Ovary (tissue), 9 donors: ENCODE measurements around the gene CASP9. TPM values are rescaled to one million over a fixed set of nuclear protein-coding genes. Genes with fewer than 3 reads are reported as not detected.
"Not testable (repeated sequence)": the region's sequence is repeated elsewhere in the genome, so short reads cannot be mapped to it uniquely, and the experiment has no call there.

Experiments
- DNase-seq, 5 donors: peaks; one replicate each; pipeline ENCODE4 v3.0.0-alpha.2; 2019 to 2020
- H3K27ac ChIP-seq, 2 donors: fragments of 200-600 bp; one replicate each; pipeline versions ENCODE4 v1.5.1 to v1.8.0; 2019 to 2022
- H3K27me3 ChIP-seq: fragments of 200-600 bp; one replicate; pipeline ENCODE4 v1.8.0; 2022
- H3K36me3 ChIP-seq: fragments of 200-600 bp; sonication (generic); one replicate; pipeline ENCODE4 v1.5.1; 2019
- H3K4me1 ChIP-seq: one replicate; pipeline ENCODE4 v1.8.1; 2013; ENCODE audit warnings: mild to moderate bottlenecking, moderate library complexity; ENCODE audit not compliant: insufficient read depth
- H3K4me3 ChIP-seq: fragments of 200-600 bp; sonication (generic); one replicate; pipeline ENCODE4 v1.5.1; 2017
- H3K9me3 ChIP-seq, 2 donors: fragments of 200-600 bp in 1 of 2; sonication (generic) in 1 of 2; one replicate each; pipeline versions ENCODE4 v1.5.1 to v1.8.1; 2013 to 2019; ENCODE audit warnings: mild to moderate bottlenecking in 1 of 2, moderate library complexity in 1 of 2
- EP300 ChIP-seq: sonication (generic); formaldehyde crosslinking; IDR thresholded peaks from one replicate; pipeline ENCODE4 v1.6.1; 2017; ENCODE audit warnings: antibody characterized with exemption
- POLR2A ChIP-seq: fragments of 450-650 bp; IDR thresholded peaks from one replicate; pipeline ENCODE4 v1.6.1; 2017; ENCODE audit warnings: antibody characterized with exemption, mild to moderate bottlenecking, moderate library complexity
- WGBS, 3 donors: extraction: QIAGEN DNeasy Blood & Tissue Kit in 1 of 3; methylation state at CpG; one replicate each; pipeline versions ENCODE4 v1.1.5 to v1.1.7; 2013 to 2017; 5-methylcytosine and 5-hydroxymethylcytosine counted together
- intact Hi-C, 4 donors: fragments of 100-400 bp; cut with DNase I; formaldehyde crosslinking; loops; one replicate each; pipeline versions ENCODE4 v1.11.0 to v1.15.1; 2022 to 2023
- polyA plus RNA-seq, 2 donors: library from polyadenylated mRNA; stranded (reverse); fragments of 200-250 nt in 1 of 2; fragments of 350-450 nt in 1 of 2; fragmentation: Illumina TruSeq in 1 of 2; extraction: RNeasy Lipid Tissue Mini Kit (QIAGEN cat#74804) in 1 of 2; gene quantifications; one replicate each; pipeline ENCODE4 v1.2.3, GENCODE V29; 2013 to 2014
- total RNA-seq, 7 donors: library from RNA; depleted of rRNA in 2 of 7; stranded (reverse); fragments of >200 nt in 2 of 7; fragmentation: NEBNext Ultra II Directional in 3 of 7; extraction: Animal tissue kit (Norgen Biotek cat#: 25700) in 3 of 7; gene quantifications; one replicate each; pipeline versions ENCODE4 v1.1.0 to v1.2.4, GENCODE V29; 2016 to 2023
- TF ChIP-seq, protein P1 (sequence below), 3 donors: fragments of 450-650 bp in 2 of 3; fragments of 200-600 bp in 1 of 3; IDR thresholded peaks; one replicate each; pipeline versions ENCODE4 v1.5.1 to v1.8.0; 2016 to 2022; ENCODE audit warnings: antibody characterized with exemption in 3 of 3, mild to moderate bottlenecking in 1 of 3
- donor health status: DM: no; HTN: no; CAD: no; lungs with moderate emphysema.
- donor health status: DM: no; HTN: no; CAD: no.
- donor health status: Bipolar disorder and iron deficiency.
- donor health status: DM: yes; HTN: yes; CAD: no.
- donor health status: DM: no; HTN: no; CAD: no.
- donor health status: DM: yes; HTN: yes; CAD: no.

CASP9 gene
- total and polyA plus RNA-seq, 9 donors = 13.4 to 62.0 (median 35.5) TPM

DNA sequence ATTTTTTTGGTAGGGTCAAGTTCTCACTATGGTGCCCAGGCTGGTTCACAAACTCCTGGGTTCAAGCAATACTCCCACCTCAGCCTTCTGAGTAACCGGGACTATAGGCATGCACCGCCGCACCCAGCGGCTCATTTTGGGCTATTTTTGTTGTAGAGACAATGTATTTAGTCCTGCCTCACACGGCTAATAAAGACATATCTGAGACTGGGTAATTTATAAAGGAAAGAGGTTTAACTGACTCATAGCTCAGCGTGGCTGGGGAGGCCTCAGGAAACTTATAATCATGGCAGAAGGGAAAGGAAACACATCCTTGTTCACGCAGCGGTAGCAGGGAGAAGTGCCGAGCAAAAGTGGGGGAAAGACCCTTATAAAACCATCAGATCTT lies 63.3 kb downstream of the CASP9 start:
- Histone ChIP-seq H3K27me3 (no peaks in the 10 kb centered on the region), H3K4me1 (no peaks in the 10 kb centered on the region), H3K36me3 (no peaks in the 10 kb centered on the region), H3K9me3 (no peaks in the 10 kb centered on the region), H3K4me3 (no peak overlapping the region), H3K27ac (no peak overlapping the region)
- no peak for DNase-seq
- 87 to 92% (median 90%) methylated on average over 9 of the region's 9 CpGs for WGBS, 3 donors
- TF ChIP-seq POLR2A (no peak), EP300 (no peak)
- TF ChIP-seq, protein P1, sequence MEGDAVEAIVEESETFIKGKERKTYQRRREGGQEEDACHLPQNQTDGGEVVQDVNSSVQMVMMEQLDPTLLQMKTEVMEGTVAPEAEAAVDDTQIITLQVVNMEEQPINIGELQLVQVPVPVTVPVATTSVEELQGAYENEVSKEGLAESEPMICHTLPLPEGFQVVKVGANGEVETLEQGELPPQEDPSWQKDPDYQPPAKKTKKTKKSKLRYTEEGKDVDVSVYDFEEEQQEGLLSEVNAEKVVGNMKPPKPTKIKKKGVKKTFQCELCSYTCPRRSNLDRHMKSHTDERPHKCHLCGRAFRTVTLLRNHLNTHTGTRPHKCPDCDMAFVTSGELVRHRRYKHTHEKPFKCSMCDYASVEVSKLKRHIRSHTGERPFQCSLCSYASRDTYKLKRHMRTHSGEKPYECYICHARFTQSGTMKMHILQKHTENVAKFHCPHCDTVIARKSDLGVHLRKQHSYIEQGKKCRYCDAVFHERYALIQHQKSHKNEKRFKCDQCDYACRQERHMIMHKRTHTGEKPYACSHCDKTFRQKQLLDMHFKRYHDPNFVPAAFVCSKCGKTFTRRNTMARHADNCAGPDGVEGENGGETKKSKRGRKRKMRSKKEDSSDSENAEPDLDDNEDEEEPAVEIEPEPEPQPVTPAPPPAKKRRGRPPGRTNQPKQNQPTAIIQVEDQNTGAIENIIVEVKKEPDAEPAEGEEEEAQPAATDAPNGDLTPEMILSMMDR (IDR thresholded peaks at IDR 0.05) = no peak
- intact Hi-C loops = no loop called here

DNA sequence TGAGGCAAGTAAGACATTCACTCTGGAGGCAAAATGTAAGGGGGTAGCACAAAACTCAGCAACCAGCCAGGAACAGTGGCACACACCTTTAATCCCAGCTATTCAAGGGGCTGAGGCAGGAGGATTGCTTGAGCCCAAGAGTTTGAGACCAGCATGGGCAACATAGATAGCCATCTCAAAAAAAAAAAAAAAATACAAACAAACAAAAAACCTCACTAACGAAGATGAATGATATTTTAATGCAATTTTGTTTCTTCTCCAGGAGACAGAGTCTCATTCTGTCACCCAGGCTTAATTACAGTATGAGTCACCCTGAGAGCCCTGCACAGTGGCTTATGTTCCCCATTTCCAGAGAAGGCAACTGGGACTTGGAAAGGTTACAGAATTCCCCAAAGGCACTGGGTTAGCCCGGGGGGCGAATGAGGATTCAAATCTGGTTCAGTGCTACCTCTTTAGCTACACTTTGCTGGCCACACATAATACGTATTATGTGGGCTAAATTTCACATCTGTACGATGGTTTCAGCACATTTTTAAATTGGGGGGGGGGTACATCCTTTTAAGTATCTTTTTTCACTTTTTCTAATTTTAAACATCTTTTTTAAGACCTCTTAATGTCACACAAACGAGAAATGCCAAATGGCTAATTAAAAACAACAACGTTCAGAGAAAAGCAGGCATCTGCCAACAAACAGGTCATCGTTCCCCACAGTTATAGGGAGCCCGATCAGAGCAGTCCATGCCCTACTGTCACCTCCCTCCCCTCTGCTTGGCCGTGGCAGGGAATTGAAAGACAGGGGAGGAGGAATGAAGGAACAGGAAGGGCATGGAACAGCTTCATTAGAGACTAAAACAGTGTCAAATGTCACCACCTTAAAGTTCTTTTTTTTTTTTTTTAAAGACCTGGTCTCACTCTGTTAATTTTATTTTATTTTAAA lies 64.0 kb downstream of the CASP9 start:
- no peaks in the 10 kb centered on the region for H3K9me3 ChIP-seq
- no peak for DNase-seq
- intact Hi-C loops = no loop called here
- no peaks in the 10 kb centered on the region for H3K27me3 ChIP-seq
- WGBS, 3 donors = 50 to 58% (median 51%) methylated on average over 10 of the region's 10 CpGs
- no peaks in the 10 kb centered on the region for H3K4me1 ChIP-seq
- no peak overlapping the region for H3K27ac ChIP-seq
- no peaks in the 10 kb centered on the region for H3K36me3 ChIP-seq
- TF ChIP-seq EP300 (no peak), POLR2A (no peak)
- TF ChIP-seq, protein P1 (IDR thresholded peaks at IDR 0.05) = no peak
- no peak overlapping the region for H3K4me3 ChIP-seq

DNA sequence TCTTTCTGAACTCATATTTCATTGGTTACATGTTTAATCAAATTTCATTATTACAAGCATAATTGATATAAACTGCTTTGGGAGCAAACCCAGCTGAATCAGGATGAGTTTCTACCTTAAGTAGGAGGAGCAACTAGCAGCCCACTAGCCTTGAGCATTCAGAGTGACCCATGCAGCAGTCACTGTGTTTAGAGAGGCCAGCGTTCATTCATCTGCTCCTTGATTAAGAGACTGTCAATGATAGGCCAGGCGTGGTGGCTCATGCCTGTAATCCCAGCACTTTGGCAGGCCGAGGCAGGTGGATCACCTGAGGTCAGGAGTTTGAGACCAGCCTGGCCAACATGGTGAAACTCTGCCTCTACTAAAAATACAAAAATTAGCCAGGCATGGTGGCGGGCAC lies 65.6 kb downstream of the CASP9 start:
- 76 to 90% (median 83%) methylated on average over 4 of the region's 4 CpGs for WGBS, 3 donors
- H3K27ac ChIP-seq, H3K9me3 ChIP-seq: not testable (repeated sequence)

DNA sequence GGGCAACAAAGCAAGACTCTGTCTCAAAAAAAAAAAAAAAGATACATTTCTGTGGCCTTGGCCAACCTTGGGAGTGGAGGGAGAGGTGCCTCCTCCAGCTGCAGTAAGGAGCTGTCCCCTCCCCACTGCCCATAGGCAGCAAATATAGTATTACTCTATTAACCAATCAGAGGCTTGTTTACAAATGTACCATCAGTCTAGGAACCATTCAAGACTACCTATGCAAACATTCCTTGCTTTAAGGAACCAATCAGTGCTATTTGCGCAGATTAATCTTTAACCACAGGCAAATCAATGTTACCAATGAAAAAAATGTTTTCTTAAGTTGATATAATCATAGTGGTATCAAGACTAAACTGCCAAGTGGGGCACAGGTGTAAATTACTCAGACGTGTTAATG lies 66.4 kb downstream of the CASP9 start:
- Histone ChIP-seq H3K27me3 (no peaks in the 10 kb centered on the region), H3K4me1 (no peaks in the 10 kb centered on the region), H3K9me3 (no peaks in the 10 kb centered on the region), H3K36me3 (no peaks in the 10 kb centered on the region), H3K27ac (no peak overlapping the region), H3K4me3 (no peak overlapping the region)
- 79 to 83% (median 79%) methylated on average over 2 of the region's 2 CpGs for WGBS, 3 donors
- TF ChIP-seq EP300 (no peak), POLR2A (no peak)
- TF ChIP-seq, protein P1 (IDR thresholded peaks at IDR 0.05) = no peak
- DNase-seq = no peak
- intact Hi-C loops = no loop called here

More for the DNA sequence above, 65.6 kb downstream of the CASP9 start:
- H3K4me1 ChIP-seq, intact Hi-C loops, H3K4me3 ChIP-seq, DNase-seq, H3K27me3 ChIP-seq, H3K36me3 ChIP-seq: not testable (repeated sequence)

DNA sequence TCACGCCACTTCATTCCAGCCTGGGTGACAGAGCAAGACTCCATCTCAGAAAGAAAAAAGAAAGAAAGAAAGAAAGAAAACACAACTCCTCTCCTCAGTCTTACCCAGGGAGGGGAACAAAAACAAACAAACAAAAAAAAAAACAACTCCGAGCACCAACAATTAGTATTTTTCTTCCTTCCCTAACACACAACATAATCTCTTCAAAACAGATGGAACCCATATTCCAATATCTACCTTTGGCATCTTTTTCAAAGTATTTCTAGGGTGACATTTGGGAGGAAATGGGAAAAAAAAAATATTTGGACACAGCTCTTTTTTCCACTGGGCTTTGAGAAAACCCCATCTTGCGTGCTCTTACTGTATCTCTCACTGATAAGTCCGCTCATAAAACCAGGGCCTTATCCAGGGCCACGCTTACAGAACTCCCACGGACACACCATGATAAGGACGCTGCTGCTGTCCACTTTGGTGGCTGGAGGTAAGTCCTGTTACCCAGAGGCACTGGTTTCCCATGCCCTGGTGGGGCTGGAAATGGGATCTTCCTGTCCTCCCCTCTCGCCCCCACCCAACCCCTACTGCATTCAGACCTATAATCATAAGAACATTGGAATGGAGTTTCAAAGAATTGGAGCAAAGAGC lies 67.6 kb downstream of the CASP9 start, which contains the start of gene CELA2A:
Gene CELA2A, plus strand, starts transcription at position 420 of the 642 bp plus-strand sequence. Its CDS starts 22 bp downstream, at position 442.
- H3K9me3 ChIP-seq = no peaks in the 10 kb centered on the region
- no peak within 1 kb of the TSS for H3K27ac ChIP-seq
- DNase-seq = no peak
- 58 to 77% (median 71%) methylated on average over 8 of the region's 8 CpGs for WGBS, 3 donors
- no peak within 1 kb of the TSS for H3K4me3 ChIP-seq
- no peak for TF ChIP-seq POLR2A
- TF ChIP-seq, protein P1 (IDR thresholded peaks at IDR 0.05) = no peak
- no peak for TF ChIP-seq EP300
- H3K36me3 ChIP-seq = no peaks in the 10 kb centered on the region
- H3K27me3 ChIP-seq = no peaks in the 10 kb centered on the region
- intact Hi-C loops = no loop called here
- H3K4me1 ChIP-seq = no peaks in the 10 kb centered on the region
